GM21360 (cell line): ENCODE results near the gene OR2V2.
"Not testable (repeated sequence)": the region's sequence is repeated elsewhere in the genome, so short reads cannot be mapped to it uniquely, and the experiment has no call there.

ENCODE experiments used
- ATAC-seq: cut with Tn5 transposase; IDR thresholded peaks from one replicate; pipeline ENCODE4 v1.9.1; 2021; ENCODE audit warnings: mild to moderate bottlenecking, moderate library complexity; ENCODE audit not compliant: unreplicated experiment

Gene OR2V2

DNA sequence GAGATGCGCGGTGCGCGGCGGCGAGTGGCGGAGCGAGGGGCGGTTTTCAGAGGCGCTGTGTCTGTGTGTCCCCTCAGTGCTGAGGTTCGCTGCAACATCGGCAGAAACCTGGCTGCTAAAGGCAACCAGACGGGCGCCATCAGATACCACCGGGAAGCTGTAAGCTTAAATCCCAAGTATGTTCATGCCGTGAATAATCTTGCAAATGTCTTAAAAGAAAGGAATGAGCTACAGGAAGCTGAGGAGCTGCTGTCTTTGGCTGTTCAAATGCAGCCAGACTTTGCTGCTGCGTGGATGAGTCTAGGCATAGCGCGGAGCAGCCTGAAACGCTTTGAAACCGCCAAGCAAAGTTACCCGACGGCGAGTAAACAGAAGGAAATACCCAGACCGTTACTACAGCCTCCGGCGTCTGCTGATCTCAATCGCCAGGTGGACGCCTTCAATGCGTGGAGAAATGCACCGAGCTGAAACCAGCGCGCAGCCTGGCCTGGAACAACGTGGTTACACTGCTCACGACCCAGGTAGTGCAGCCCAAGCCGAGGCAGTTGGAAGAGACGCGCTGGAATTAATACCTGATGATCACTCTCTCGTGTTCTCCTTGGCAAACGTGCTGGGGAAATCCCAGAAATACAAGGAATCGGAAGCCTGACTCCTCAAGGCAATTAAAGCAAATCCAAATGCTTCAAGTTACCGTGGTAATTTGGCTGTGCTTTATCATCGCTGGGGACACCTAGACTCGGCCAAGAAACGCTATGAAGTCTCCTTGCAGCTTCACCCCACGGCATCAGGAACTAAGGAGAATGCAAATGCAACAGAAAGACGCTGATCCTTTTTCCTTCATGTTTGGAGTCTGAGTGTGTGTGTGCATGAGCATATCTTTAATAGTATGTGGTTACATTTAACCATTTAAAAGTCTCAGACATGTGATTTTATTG, 32.3 kb upstream of the OR2V2 start:
- no peak for ATAC-seq

DNA sequence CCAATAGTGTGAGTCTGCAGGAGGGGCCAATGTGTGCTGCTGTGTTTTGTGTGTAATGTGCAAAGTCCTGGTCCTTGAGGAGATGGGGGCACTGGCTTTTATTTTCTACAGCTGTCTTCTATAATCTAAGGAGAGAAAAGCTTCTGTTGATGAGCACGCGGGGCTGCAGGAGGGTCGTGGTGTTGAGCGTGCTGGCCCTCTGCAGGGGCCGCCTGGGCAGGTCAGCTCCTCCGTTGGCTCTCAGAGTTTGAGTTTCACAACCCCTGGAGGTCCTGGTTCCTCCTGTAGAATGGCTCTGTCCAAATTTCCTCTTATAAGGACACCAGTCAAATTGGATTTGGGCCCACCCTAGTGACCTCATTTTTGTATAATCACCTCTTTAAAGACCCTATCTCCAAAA, 29.0 kb upstream of the OR2V2 start:
- no peak for ATAC-seq

DNA sequence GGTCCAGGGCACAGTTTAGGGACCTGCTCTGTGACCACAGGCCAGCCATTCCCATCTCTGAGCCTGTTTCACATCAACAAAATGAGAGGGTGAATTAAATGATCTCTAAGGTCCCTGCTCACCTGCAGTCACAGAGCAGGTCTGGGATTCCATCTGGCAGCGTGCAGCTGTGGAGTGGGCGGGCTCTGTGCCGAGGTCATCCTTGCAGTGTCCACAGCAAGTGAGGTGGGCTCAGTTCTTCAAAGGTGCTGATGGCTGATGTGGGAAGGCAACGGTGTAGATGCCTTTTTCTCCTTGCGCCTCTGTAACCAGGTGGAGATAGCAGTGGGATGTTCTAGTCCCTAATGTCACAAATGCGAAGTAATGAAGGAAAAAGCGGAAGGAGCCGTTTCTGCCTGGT, 28.3 kb upstream of the OR2V2 start:
- ATAC-seq: no peak

DNA sequence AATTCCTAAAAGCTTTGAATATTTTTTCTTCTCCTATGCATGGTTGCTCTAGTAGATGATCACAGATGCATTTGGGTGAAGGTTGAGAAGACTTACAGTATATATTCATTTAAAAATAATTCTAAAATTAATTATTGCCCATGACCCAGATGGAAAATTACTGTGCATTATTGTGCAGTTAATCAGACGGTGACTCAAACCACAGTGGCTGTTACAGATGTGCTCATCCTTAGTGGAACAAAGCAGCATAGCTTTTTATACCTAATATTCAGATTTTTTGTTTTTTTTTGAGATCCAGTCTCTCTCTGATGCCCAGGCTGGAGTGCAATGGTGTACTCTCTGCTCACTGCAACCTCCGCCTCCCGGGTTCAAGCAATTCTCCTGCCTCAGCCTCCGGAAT, 27.1 kb upstream of the OR2V2 start:
- ATAC-seq: no peak

DNA sequence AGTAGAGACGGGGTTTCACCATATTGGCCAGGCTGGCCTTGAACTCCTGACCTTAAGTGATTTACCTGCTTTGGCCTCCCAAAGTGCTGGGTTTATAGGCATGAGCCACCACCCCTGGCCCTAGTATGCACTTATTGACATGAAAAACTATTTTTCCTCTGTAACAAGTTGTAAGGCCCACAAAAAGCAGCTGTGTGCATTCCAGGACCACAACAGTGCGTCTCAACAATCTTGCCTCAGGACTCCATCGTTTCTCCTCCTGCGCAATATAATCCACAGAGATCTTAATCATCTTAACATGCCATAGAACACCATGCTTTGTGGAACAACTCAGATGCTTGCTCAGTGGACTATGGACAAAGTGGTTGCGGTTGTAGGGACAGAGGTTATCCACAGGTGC, 26.6 kb upstream of the OR2V2 start:
- no peak for ATAC-seq

DNA sequence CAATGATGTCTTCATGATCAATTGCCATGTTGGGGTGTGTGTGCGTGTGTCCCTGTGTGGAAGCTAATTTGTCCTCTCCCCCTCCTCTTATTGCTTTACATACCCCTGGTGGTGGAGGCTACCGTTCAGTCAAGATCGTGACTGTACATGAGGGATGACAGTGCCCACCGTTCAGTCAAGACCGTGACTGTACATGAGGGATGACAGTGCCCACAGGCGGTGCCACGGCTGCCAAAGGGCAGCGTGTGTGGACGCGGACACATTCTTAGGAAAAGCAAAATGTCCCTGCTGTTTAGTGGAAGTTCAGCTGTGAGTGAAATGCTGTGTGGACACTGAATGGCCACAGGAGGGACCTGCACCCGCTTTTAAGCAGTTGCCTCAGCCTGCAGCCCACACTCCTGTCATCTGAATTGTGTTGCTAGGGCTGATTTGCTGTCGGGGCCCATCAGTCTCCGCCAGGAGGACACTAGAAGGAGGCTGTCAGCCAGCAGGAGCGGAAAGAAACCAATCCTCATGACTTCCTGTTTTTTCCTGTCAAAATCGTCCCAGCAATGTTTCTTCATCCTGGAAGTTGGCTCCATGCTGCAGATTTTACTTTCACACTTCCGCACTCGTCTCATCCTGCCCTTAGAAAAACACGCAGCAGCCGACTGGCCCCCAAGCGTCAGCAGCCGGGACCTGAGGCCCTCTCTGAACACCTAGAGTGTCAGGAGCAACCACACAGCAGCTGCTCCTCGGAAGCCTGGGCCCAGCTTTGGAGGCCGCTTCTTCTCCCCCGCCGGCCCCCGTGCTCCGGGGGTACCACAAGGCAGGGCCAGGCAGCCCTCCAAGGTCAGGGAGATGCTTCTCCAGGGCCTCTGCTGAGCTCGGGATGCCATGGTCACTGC, 25.5 kb upstream of the OR2V2 start:
- no peak for ATAC-seq

DNA sequence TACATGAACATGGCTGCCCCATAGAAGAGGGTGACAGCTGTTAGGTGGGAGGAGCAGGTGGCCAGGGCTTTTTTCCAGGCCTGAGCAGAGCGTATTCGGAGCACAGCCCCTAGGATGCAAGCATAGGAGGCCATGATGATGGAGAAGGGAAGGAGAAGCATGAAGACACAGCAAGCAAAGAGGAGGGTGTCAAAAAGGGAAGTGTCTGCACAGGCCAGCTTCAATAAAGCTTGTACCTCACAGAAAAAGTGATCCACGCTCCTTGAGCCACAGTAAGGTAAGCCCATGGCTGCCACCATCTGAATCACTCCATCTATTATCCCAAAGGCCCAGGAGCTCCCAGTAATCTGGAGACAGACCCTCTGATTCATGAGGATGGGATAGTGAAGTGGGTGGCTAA, 22.9 kb upstream of the OR2V2 start:
- ATAC-seq: no peak

DNA sequence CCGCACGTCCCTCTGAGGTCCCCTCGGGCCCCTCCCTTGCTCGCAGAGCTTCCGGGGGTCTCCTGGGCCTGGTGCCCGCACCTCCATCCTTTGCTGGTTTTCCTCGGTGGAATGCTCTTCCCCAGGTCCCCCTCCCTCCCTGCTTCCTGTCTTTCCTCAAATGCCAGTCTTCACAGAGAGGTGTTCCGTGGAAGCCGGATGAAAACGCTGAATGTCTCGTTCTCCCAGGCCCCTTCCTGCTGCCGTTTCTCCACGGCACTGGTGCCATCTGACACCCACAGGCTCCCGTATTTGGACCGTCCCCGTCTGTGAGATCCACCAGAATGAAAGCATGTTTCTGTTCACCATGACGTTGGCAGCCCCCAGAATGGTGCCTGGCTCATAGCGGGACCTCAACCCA, 20.5 kb upstream of the OR2V2 start:
- no peak for ATAC-seq

DNA sequence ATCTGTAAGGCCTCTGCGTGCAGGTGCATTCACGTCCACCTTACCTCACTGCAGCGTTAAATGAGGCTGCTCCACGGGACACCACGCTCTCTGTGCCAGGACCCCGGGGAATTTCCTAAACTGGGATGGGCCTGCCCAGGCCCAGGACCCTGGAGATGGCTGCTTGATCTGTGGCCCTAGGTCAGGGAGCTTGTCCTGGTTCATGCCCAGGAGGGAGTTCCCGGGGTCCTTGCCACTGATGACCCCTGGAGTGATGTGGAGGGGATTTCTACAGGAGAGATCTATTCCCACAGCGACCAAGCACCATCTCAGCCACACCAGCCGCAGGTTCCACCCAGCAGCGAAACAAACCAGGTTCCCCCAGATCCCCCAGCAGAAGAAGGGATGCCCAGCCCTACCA, 19.9 kb upstream of the OR2V2 start:
- no peak for ATAC-seq

DNA sequence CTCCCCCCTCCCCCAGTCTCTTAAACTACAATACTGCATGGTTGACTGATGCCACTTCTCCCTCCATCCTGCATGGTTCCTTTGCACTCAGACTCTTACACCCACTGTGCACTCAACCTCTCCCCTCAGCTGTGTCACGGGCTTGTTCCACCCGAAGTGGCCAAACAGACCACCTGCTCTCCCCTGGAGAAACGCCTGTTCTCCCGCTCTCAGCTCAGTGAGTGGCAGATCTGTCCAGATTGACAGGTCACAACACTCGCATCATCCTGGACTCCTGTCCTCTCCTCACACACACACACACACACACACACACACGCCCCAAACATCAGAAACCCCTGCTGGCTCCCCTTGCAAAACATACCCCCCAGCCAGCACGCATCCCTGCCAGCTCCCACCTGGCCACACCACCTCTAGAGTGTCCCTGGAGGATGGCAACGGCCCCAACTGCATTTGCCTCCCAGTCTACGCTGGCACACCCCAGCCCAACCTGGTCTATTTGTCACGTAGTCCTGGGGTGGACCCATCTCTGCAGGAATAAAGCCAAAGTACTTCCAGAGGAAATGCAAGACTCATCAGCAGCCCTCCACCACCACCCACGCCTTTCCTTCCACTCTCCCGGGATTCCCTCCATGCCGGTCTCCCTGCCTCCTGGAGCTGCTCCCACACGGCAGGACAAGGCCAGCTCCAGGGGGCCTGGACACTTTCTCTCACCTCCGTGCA, 19.3 kb upstream of the OR2V2 start:
- ATAC-seq: no peak

DNA sequence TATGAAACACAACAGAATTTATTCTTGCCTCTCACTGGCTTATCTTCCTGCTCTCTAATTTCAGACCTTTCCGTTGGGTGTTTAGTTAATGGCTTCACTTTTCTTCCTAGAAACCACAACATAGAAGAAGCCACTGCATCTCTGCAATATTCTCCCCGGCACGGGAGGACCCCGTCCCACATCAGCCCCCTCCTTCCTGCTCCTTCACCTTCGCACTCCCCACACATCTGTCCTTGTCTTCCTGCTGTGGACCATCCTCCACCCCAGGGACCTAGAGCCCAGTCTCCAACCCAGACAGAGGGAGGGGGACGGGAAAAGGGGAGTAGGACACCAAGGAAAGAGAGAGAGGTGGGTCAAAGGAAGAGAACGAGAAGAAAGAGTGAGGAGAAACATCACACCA, 17.8 kb upstream of the OR2V2 start:
- no peak for ATAC-seq

DNA sequence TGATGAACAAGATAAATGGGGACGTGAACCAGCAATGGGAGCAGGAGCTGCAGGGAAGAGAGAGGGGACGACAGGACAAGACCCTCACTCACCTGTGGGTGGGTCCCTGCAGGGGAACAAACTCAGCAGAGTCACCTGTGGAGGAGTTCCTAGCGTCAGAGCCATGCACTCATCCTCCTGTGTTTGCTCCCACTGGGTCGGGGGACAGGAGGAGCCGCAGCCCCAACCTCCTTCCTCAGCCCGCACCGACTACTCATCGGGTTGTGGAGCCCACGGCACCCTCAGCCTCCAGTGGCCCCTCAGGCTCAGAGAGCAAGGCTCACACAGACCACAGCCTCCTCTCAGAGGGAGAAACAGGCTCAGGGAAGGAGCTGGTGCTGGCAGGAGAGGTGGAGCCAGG, 17.3 kb upstream of the OR2V2 start:
- ATAC-seq: not testable (repeated sequence)

DNA sequence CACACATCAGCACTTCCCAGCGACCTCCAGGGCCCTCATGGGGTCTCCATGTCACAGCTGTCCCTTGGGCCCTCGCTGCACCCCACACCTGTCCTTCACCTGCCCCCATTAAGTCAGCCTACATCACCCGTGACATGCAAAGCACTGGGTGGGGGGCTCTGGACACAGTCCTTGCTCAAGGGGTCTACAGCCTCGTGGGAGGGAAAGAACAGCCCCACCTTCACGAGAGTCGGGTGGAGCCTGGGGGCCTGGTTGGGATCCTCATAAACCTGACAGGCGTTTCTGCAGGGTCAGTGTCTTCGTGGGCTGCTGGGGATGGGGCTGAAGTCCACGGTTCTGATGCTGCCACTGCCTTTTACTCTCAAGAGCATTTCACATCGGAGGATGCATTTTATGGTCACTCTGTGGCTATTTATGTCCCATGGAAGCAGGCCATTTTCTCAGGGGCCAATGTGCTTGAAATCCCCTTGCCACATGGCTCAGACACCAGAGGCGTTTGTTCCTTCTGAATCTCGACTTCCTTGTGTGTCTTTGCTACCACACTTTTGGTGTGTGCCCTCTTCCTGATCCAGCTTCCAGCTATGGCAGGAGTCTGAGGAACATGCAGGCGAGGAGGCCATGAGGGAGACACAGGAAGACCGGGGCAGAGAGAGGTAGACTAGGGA, 16.4 kb upstream of the OR2V2 start, which contains the start of gene OR2V1:
Gene OR2V1 (minus strand): TSS at position 338 of the 665 bp plus-strand sequence. CDS start 5,865 bp downstream, outside the sequence.
- ATAC-seq: no peak

DNA sequence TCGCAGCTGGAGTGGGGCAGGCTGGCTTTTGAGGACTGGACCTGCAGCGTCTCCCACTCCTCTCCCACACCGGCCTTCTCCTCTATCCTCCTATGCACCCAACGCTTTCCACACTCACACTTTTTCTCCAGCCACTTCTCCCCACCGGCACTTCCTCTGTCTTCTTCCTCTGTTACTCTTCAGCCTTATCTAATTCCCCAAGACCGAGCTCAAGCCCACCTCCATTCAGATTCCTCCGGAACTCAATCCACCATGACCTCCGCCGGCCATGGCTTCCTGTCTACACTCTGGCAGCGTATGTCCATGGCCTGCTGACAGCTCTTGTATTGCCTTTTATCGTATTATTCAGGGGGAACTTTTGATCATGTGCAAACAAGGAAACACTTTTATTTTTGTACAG, 15.9 kb upstream of the OR2V2 start:
- no peak for ATAC-seq

DNA sequence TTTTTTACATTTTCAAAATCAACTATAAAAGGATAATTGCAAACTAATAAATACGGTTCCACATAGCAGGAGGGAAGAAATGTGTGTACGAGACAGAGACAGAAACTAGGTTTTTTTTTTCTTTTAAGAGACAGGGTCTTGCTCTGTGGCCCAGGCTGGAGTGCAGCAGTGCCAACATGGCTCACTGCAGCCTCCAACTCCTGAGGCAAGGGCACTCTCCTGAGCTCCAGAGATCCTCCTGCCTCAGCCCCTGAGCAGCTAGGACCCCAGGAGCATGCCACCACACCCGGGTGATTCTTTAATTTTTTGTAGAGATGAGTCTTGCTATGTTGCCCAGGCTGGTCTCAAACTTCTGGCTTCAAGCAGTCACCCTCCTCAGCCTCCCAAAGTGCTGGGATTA, 14.3 kb upstream of the OR2V2 start:
- no peak for ATAC-seq

DNA sequence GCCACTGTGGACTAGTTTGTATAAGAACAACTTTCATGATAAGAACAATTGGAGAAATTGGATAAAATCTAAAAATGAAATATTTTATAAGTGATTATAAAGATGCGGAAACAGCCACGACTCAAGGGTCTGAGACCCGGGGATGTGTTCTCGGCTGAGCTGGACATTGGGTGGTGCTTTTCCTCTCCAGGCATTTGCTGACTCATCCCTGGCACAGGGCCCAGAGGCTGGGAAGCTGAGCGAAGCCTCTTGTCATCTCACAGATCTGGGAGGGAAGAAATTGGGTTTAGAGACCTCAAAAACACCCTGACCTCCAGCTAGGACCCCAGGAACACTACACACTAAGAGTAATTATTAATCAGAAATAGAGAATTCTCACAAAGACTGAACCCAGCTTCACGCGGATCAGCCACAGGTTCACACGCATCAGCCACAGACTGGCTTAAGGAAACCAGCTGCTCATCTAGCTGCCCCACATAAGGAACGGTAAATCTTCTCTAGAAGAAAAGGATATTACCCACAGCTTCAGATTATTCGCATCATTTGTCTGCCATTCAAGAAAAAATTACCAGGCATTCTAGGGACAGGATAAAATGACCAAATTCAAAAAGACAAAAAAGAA, 13.7 kb upstream of the OR2V2 start:
- no peak for ATAC-seq

DNA sequence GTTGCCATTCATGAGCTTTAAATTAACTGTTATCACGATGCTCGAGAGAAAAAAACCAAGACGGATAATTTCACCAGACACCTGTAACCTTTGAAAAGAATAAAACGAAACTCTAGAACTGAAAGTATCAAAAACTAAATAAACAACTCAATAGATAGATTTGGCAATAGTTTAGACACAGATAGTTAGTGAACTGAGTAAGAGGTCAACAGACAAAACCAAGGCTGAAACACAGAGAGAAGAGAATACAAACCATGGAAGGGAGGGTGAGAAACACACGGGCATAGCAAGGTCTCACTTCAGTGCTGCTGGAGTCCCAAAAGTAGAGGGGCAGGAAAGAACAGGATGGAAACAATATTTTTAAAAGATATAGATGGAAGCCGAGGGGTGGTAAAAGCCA, 13.1 kb upstream of the OR2V2 start:
- no peak for ATAC-seq

DNA sequence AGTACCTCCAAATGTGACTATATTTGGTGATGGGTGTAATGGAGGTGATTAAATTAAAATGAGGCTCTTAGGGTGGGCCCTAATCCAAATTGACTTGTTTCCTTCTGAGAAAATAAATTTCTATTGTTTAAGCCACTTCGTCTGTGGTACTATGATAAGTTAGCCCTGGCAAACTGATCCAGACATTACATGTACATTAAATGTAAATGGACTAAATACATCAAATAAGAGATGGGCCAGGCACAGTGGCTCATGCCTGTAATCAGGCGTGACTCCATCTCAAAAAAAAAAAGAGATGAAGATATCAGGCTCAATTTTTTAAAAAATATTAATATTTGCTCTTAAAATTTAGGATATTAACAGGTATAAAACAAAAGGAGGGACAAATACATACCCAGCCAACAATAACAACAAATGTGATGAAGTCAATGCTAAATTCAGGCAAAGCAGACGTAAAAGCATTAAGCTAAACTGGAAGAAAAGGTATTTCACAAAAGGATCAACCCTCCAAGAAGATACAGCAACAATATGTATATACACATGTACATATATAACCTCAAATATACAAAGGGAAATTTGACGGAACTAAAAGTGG, 10.9 kb upstream of the OR2V2 start:
- no peak for ATAC-seq

DNA sequence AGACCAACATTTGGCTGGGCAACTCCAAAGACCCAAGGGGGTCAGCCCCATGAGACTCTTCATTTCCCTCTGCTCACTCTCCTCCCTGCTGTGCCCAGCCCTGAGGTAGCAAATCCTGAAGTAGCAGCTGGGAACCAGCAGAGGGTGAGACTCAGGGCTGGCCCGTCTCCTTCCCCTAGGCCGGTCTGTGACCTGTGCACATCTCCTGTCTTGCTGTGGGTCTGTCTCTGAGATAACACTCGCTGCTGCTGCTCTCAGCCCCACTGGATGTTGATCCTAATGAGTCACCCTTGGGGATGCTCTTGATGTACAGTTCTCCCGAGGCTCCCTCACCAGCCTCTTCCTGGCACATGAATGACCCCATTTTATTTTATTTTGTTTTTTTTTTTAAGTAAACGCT, 9.1 kb upstream of the OR2V2 start:
- no peak for ATAC-seq

DNA sequence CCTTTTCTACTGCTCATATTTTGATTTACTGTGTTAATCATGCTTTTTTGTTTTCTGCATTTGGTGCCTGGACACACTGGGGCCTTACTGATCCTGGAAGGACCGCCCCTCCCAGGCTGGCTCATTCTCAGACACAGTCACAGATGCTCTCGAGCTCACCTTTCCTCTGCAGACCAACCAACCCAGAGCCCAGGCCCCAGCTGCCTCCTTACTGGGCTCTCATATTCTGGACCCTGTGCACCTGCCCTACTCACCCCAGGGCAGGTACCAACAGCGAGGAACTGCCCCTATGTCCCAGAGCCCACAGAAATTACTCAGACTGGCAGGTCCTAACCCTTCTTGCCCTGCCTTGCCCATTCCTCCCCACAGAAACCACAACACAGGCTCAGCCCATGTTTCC, 6.6 kb upstream of the OR2V2 start:
- ATAC-seq: no peak
